Heart left ventricle (tissue), 16 donors: Measurements from ENCODE around the gene DAGLA. TPM values are rescaled to one million over a fixed set of nuclear protein-coding genes. Genes with fewer than 3 reads are reported as not detected.

Source experiments
- ATAC-seq, 4 donors: fragments of 200-7000 bp; cut with Tn5 transposase; one replicate each; pipeline ENCODE4 v1.9.1; 2020 to 2022; ENCODE audit warnings: moderate library complexity in 4 of 4, mild to moderate bottlenecking in 3 of 4, moderate number of reproducible peaks in 1 of 4
- DNase-seq, 5 donors: peaks; one replicate each; pipeline ENCODE4 v3.0.0-alpha.2; 2020
- H3K27ac ChIP-seq, 12 donors: fragments of 200-600 bp; sonication (generic) in 4 of 12; one replicate each; pipeline versions ENCODE4 v1.5.0 to v1.8.0; 2016 to 2022; ENCODE audit warnings: mild to moderate bottlenecking in 2 of 12
- H3K27me3 ChIP-seq, 9 donors: fragments of 200-600 bp; sonication (generic) in 2 of 9; one replicate each; pipeline versions ENCODE4 v1.5.1 to v1.8.0; 2016 to 2022; ENCODE audit warnings: mild to moderate bottlenecking in 3 of 9
- H3K36me3 ChIP-seq, 9 donors: fragments of 200-600 bp; sonication (generic) in 2 of 9; one replicate each; pipeline versions ENCODE4 v1.5.0 to v1.8.0; 2018 to 2022; ENCODE audit warnings: mild to moderate bottlenecking in 2 of 9
- H3K4me1 ChIP-seq, 12 donors: fragments of 200-600 bp; sonication (generic) in 4 of 12; one replicate each; pipeline versions ENCODE4 v1.5.0 to v1.8.0; 2016 to 2022; ENCODE audit warnings: mild to moderate bottlenecking in 3 of 12
- H3K4me3 ChIP-seq, 12 donors: fragments of 200-600 bp; sonication (generic) in 4 of 12; one replicate each; pipeline versions ENCODE4 v1.5.0 to v1.8.0; 2017 to 2022; ENCODE audit warnings: mild to moderate bottlenecking in 9 of 12, moderate library complexity in 4 of 12
- H3K9me3 ChIP-seq, 12 donors: fragments of 200-600 bp; sonication (generic) in 4 of 12; one replicate each; pipeline versions ENCODE4 v1.5.0 to v1.8.0; 2016 to 2022; ENCODE audit warnings: mild to moderate bottlenecking in 1 of 12
- POLR2A ChIP-seq, 2 donors: fragments of 450-650 bp; IDR thresholded peaks; one replicate each; pipeline ENCODE4 v1.6.1; 2017; ENCODE audit warnings: antibody characterized with exemption in 2 of 2, mild to moderate bottlenecking in 2 of 2, moderate library complexity in 2 of 2
- WGBS, 4 donors: extraction: QIAGEN DNeasy Blood & Tissue Kit in 2 of 4; methylation state at CpG; one replicate each; pipeline versions ENCODE4 v1.1.5 to v1.1.7; 2013 to 2018; 5-methylcytosine and 5-hydroxymethylcytosine counted together
- intact Hi-C, 10 donors: fragments of 100-400 bp; cut with DNase I; formaldehyde crosslinking; loops; one replicate each; pipeline versions ENCODE4 v1.11.1 to v1.14.2; 2022
- polyA plus RNA-seq, 2 donors: library from polyadenylated mRNA; stranded (reverse); fragments of 200-250 nt; gene quantifications; one replicate each; pipeline ENCODE4 v1.2.3, GENCODE V29; 2013
- total RNA-seq, 9 donors: library from RNA; depleted of rRNA in 2 of 9; stranded (reverse); fragments of >200 nt in 2 of 9; fragmentation: NEBNext Ultra II Directional in 3 of 9; extraction: Animal tissue kit (Norgen Biotek cat#: 25700) in 3 of 9; gene quantifications; one replicate each; pipeline versions ENCODE4 v1.1.0 to v1.2.4, GENCODE V29; 2016 to 2023
- TF ChIP-seq, protein P1 (sequence below), 12 donors: fragments of 200-600 bp; sonication (generic) in 4 of 12; IDR thresholded peaks; one replicate each; pipeline versions ENCODE4 v1.5.0 to v1.8.0; 2018 to 2022; ENCODE audit warnings: antibody characterized with exemption in 12 of 12, mild to moderate bottlenecking in 5 of 12
- donor health status: ischemic (EF 13 %, LVEDD 7.1; RV severe dilation, severe dysfunction).
- donor health status: healthy with polysubstance abuse.
- donor health status: DM: no; HTN: yes; CAD: no.
- donor health status: DM: no; HTN: no; CAD: no.
- donor health status: ischemic (EF 25% LVEDD 6.9; RV normal size, moderate dysfunction).
- donor health status: ischemic (EF 25% LVEDD 5.7; RV mildly dilated, moderate dysfunction).
- donor health status: healthy.
- donor health status: DM: yes; HTN: yes; CAD: no.
- donor health status: ischemic (EF 35%, LVEDD 5.7; RV mildly dilated, moderate dysfunction).
- donor health status: nonischemic (EF 11% LVEDD 7.7; RV severe dilation, severe dysfunction).
- donor health status: DM: yes; HTN: yes; CAD: no.
- donor health status: PGD.
- donor health status: ischemic (EF 29% LVEDD 5.4; RV normal size, mild dysfunction).
- donor health status: nonischemic (EF 23%, LVEDD 6.1; RV moderate dilation, normal function).

Gene DAGLA
- total and polyA plus RNA-seq, 11 donors, result 2.2 to 5.6 (median 3.3) TPM

DNA sequence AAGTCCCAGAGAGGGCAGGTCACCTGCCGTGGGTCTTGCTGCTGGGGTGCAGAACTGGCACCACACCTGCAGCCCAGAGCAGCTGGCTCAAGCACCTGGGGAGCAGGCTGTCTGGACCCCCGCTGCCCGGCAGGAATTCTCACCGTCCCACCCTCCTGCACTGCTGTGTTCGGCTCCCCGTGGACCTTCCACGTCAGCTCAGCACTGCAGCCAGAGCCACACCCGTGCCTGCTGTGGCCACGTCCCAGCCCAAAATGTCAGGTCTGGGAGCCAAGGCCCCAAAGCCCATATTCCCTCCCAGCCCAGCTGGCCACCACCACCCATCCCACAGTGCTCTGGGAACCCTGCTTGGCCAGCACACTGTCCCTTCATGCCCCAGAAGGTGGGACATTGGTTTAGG, 44.2 kb downstream of the DAGLA start:
- 84 to 93% (median 92%) methylated on average over 2 to 9 of the region's 9 CpGs for whole genome bisulfite sequencing, 4 donors
- H3K27me3 ChIP-seq, result no peaks in the 10 kb centered on the region
- no peaks in the 10 kb centered on the region for H3K9me3 ChIP-seq
- H3K4me1 ChIP-seq, result peaks cover 0 to 16% (median 0%) of the 10 kb centered on the region in 12 donors
- DNase-seq (no peak), ATAC-seq (no peak)
- H3K27ac ChIP-seq, result no peak overlapping the region
- intact Hi-C loops, result no loop called here
- no peak for TF ChIP-seq POLR2A (IDR thresholded peaks at IDR 0.05)
- TF ChIP-seq, protein P1, sequence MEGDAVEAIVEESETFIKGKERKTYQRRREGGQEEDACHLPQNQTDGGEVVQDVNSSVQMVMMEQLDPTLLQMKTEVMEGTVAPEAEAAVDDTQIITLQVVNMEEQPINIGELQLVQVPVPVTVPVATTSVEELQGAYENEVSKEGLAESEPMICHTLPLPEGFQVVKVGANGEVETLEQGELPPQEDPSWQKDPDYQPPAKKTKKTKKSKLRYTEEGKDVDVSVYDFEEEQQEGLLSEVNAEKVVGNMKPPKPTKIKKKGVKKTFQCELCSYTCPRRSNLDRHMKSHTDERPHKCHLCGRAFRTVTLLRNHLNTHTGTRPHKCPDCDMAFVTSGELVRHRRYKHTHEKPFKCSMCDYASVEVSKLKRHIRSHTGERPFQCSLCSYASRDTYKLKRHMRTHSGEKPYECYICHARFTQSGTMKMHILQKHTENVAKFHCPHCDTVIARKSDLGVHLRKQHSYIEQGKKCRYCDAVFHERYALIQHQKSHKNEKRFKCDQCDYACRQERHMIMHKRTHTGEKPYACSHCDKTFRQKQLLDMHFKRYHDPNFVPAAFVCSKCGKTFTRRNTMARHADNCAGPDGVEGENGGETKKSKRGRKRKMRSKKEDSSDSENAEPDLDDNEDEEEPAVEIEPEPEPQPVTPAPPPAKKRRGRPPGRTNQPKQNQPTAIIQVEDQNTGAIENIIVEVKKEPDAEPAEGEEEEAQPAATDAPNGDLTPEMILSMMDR (IDR thresholded peaks at IDR 0.05), result no peak
- no peak overlapping the region for H3K4me3 ChIP-seq
- H3K36me3 ChIP-seq, result peaks cover 0 to 40% (median 5%) of the 10 kb centered on the region in 9 donors

DNA sequence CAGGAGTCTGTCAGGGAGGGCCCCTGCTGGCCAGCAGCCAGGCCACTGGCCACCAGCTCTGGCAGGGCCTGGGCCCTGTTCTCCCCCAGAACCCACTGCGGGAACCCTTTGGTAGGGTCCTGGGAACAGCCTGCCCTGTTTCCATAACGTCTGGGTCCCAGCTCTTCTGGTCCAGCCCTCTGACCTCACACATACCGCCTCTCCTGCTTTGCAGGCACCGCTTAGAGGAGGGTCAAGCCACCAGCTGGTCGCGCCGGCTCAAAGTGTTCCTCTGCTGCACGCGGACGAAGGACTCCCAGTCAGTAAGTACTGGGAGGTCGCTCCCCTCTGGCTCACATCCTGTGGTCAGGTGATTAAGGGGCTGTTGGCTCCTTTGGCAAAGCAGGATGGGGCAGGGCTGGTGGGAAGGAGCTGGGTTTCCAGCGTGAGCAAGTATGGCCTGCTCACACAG, 45.6 kb downstream of the DAGLA start:
- DNase-seq, result no peak
- ATAC-seq, result no peak
- WGBS, 4 donors, result 80 to 85% (median 84%) methylated on average over 10 to 12 of the region's 12 CpGs
- TF ChIP-seq, protein P1 (IDR thresholded peaks at IDR 0.05), result no peak
- Histone ChIP-seq H3K27ac (no peak overlapping the region), H3K36me3 (peaks cover 0 to 35% (median 5%) of the 10 kb centered on the region in 9 donors), H3K27me3 (no peaks in the 10 kb centered on the region), H3K4me1 (peaks cover 0 to 22% (median 0%) of the 10 kb centered on the region in 12 donors), H3K9me3 (no peaks in the 10 kb centered on the region), H3K4me3 (no peak overlapping the region)
- intact Hi-C loops, result loop anchor here in 1 of 10 donors (2.0 kb wide), 1 partner anchor 41 kb away; no protein-coding TSS in a partner anchor

DNA sequence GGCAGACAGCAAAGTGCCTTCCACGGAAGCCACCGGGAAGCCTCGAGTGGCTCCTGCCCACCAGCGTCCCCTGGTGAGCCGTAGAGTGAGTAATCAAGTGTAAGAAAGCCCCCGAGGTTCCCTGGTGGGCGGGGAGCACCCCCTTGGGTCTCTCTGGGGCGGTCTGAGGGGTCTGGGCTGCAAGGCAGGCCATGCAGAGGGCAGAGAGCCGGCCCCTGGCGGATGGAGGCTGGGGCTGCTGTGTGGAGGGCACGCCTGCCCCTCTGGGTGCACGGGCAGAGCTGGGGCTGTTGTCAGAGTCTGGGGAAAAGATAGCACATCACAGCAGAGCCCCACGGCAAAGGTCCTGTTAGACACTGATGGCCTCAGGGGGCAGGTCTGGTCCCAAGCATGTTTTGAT, 46.6 kb downstream of the DAGLA start:
- H3K27me3 ChIP-seq, result no peaks in the 10 kb centered on the region
- DNase-seq (no peak), ATAC-seq (no peak)
- no peak for TF ChIP-seq POLR2A (IDR thresholded peaks at IDR 0.05)
- TF ChIP-seq, protein P1 (IDR thresholded peaks at IDR 0.05), result no peak
- intact Hi-C loops, result loop anchor here in 1 of 10 donors (2.0 kb wide), 1 partner anchor 42 kb away; no protein-coding TSS in a partner anchor
- 78 to 90% (median 80%) methylated on average over 4 to 13 of the region's 13 CpGs for WGBS, 4 donors
- no peaks in the 10 kb centered on the region for H3K9me3 ChIP-seq
- H3K4me1 ChIP-seq, result peaks cover 0 to 29% (median under 1%) of the 10 kb centered on the region in 12 donors
- peaks cover 0 to 34% (median 5%) of the 10 kb centered on the region in 9 donors for H3K36me3 ChIP-seq
- H3K27ac ChIP-seq, result no peak overlapping the region
- H3K4me3 ChIP-seq, result no peak overlapping the region

DNA sequence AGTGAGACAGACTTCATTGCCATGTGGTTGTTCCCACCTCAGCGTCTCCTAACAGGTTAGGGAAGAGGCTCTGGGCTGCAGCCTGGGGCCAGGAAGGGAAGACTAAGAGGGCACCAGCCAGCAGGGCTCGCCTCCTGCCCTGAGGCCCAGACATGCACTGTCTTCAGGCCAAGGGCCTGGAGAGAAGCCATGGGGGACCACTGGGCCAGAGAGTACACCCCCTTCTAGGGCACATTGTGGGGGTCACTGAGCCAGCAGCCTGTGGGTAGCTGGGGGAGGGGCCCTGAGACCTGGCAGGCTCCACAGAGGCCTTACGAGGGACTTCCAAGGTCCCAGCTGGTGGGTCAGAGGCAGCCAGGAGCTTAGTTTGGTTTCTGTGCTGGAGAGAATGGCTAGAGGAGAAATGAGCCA, 47.2 kb downstream of the DAGLA start:
- 74 to 92% (median 80%) methylated on average over 3 of the region's 3 CpGs for WGBS, 4 donors
- no peak overlapping the region for H3K4me3 ChIP-seq
- peak in 1 of 4 donors; percentile 26 for ATAC-seq
- H3K36me3 ChIP-seq, result peaks cover 0 to 34% (median 5%) of the 10 kb centered on the region in 9 donors
- H3K9me3 ChIP-seq, result no peaks in the 10 kb centered on the region
- TF ChIP-seq, protein P1 (IDR thresholded peaks at IDR 0.05), result no peak
- no peak for TF ChIP-seq POLR2A (IDR thresholded peaks at IDR 0.05)
- peaks cover 0 to 34% (median 2%) of the 10 kb centered on the region in 12 donors for H3K4me1 ChIP-seq
- H3K27me3 ChIP-seq, result no peaks in the 10 kb centered on the region
- intact Hi-C loops, result loop anchor here in 1 of 10 donors (2.0 kb wide), 1 partner anchor 43 kb away; no protein-coding TSS in a partner anchor
- peak overlapping the region in 1 of 12 donors; percentile 6 for H3K27ac ChIP-seq
- no peak for DNase-seq
